Measurements from ENCODE around the gene TMEM30A.

DNA sequence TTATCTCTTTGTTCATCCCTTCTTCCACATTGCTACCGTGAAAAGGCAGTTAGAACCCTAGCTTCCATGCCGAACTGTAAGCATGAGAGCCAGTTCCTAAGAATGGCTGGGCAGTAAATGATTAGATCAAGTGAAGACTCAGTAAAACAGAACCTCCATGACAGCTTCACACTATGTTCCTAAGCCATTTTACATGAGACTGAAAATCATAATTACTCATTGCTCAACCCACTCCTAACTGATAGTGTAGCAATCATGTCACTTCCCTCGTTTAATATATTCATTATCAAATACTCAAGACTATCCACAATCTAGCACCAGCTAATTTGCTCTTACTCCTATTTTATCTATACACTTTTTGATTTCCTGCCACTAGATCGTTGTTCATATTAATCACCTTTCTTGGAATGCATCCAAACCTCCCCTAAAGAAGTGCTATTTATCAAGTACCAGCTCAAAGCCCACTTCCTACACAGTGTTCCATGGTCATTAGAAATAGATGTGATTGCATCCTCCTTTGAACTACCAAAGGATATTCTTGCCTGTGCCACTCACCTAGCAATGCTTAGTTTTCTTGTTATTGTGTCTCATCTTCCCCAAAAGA lies 6.0 kb downstream of the TMEM30A start:
- TF ChIP-seq CTCF (IDR thresholded peaks at IDR 0.05) (no peak), POLR2A (IDR thresholded peaks at IDR 0.05) (no peak)
